OCI-LY3 (cell line): Measurements from ENCODE around the gene ARHGEF10L.

ENCODE experiments used
- H2AFZ ChIP-seq: fragments of 200-600, 300-600 bp; shearing (Covaris generic); 2 replicates; pipeline ENCODE4 v1.6.0; 2014; ENCODE audit warnings: antibody characterized with exemption, low read depth, low read length
- H3K27ac ChIP-seq: fragments of 200-600, 300-600 bp; sonication (generic); 2 replicates; pipeline ENCODE4 v1.5.1; 2014; ENCODE audit warnings: mild to moderate bottlenecking, low read length, moderate library complexity, mixed read lengths
- H3K27me3 ChIP-seq: fragments of 200-600, 300-600 bp; sonication (generic); 2 replicates; pipeline ENCODE4 v1.6.1; 2014; ENCODE audit warnings: low read depth, low read length, mixed read lengths
- H3K36me3 ChIP-seq: fragments of 200-600, 300-600 bp; sonication (generic); replicated peaks from 2 replicates; pipeline ENCODE3; 2014; ENCODE audit warnings: low read depth, low read length, mixed read lengths
- H3K4me1 ChIP-seq: fragments of 300-600, 200-600 bp; sonication (generic); 2 replicates; pipeline ENCODE4 v1.6.1; 2014; ENCODE audit warnings: low read length, mixed read lengths
- H3K4me2 ChIP-seq: fragments of 200-600, 300-600 bp; sonication (generic); 2 replicates; pipeline ENCODE4 v1.6.1; 2014; ENCODE audit warnings: low read length, mixed read lengths
- H3K4me3 ChIP-seq: fragments of 300-600, 200-600 bp; sonication (generic); 2 replicates; pipeline ENCODE4 v1.5.1; 2014; ENCODE audit warnings: antibody characterized with exemption, mild to moderate bottlenecking, low read length, moderate library complexity
- H3K79me2 ChIP-seq: fragments of 300-600, 200-600 bp; shearing (Covaris generic); 2 replicates; pipeline ENCODE4 v1.6.1; 2014; ENCODE audit warnings: mild to moderate bottlenecking, low read length, mixed read lengths
- H3K9ac ChIP-seq: fragments of 300-600, 200-600 bp; shearing (Covaris generic); 2 replicates; pipeline ENCODE4 v1.6.0; 2014; ENCODE audit warnings: mild to moderate bottlenecking, low read length, moderate library complexity
- H3K9me3 ChIP-seq: fragments of 200-600, 300-600 bp; shearing (Covaris generic); 2 replicates; pipeline ENCODE4 v1.6.1; 2014; ENCODE audit warnings: low read length, mixed read lengths; ENCODE audit not compliant: insufficient read depth
- H4K20me1 ChIP-seq: fragments of 200-600, 300-600 bp; sonication (generic); 2 replicates; pipeline ENCODE4 v1.6.1; 2016; ENCODE audit warnings: low read length, mixed read lengths; ENCODE audit not compliant: insufficient read depth
- EZH2phosphoT487 ChIP-seq: fragments of 200-600 bp; shearing (Covaris generic); IDR thresholded peaks from 2 replicates; pipeline ENCODE4 v1.6.1; 2018; ENCODE audit warnings: antibody characterized with exemption, mixed run types, low read depth
- TF ChIP-seq, protein P1 (sequence below): fragments of 200-600, 300-600 bp; sonication (generic); IDR thresholded peaks from 2 replicates; pipeline ENCODE4 v1.5.1; 2014; ENCODE audit warnings: antibody characterized with exemption, low read length, low read depth

The ARHGEF10L gene

DNA sequence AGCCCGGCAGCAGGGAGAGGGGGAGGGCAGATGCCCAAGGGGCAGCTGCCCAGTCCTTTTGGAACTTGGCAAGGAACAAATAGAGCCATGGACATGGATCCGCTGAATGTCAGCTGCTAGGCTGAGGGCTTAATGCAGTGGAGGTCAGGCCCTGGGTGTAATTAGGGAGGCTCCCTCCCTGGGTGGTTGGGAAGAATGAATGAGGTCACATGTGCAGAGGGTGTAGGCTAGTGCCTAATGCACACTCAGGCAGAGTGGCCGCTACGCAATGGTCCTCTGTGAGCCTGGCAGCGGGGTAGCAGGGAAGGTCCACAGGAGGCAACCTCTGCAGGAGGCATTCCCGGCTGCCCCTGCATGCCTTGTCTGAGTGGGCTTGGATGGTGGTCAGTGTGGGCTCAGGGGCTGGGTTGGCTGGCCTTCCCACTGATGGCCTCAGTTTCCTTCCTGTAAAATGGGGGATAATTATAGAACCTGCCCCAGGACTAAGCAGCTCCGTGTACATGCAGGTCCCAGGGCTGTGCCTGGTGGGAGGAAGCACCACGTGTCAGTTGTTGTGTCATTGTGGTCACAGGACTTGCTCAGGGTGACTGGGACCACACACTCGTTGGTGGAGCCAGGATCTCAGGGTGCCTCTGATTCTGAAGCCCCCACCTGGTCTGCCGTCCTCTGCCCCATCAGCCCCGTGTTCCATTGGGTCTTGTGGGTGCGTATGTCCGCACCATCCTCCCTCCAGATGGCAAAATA is 134.0 kb downstream of the ARHGEF10L start:
- Histone ChIP-seq H3K79me2 (no peaks in the 10 kb centered on the region), H3K27ac (no peak overlapping the region), H3K27me3 (no peaks in the 10 kb centered on the region), H3K9ac (no peak overlapping the region), H4K20me1 (0 out of 2 replicates have a peak, but pooled peaks cover 4% of the 10 kb centered on the region), H3K36me3 (no peaks in the 10 kb centered on the region), H3K4me1 (no peaks in the 10 kb centered on the region), H3K9me3 (no peaks in the 10 kb centered on the region), H2AFZ (no peak overlapping the region), H3K4me3 (no peak overlapping the region), H3K4me2 (no peak overlapping the region)
- TF ChIP-seq, protein P1, sequence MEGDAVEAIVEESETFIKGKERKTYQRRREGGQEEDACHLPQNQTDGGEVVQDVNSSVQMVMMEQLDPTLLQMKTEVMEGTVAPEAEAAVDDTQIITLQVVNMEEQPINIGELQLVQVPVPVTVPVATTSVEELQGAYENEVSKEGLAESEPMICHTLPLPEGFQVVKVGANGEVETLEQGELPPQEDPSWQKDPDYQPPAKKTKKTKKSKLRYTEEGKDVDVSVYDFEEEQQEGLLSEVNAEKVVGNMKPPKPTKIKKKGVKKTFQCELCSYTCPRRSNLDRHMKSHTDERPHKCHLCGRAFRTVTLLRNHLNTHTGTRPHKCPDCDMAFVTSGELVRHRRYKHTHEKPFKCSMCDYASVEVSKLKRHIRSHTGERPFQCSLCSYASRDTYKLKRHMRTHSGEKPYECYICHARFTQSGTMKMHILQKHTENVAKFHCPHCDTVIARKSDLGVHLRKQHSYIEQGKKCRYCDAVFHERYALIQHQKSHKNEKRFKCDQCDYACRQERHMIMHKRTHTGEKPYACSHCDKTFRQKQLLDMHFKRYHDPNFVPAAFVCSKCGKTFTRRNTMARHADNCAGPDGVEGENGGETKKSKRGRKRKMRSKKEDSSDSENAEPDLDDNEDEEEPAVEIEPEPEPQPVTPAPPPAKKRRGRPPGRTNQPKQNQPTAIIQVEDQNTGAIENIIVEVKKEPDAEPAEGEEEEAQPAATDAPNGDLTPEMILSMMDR = no peak
- TF ChIP-seq EZH2phosphoT487 = no peak

DNA sequence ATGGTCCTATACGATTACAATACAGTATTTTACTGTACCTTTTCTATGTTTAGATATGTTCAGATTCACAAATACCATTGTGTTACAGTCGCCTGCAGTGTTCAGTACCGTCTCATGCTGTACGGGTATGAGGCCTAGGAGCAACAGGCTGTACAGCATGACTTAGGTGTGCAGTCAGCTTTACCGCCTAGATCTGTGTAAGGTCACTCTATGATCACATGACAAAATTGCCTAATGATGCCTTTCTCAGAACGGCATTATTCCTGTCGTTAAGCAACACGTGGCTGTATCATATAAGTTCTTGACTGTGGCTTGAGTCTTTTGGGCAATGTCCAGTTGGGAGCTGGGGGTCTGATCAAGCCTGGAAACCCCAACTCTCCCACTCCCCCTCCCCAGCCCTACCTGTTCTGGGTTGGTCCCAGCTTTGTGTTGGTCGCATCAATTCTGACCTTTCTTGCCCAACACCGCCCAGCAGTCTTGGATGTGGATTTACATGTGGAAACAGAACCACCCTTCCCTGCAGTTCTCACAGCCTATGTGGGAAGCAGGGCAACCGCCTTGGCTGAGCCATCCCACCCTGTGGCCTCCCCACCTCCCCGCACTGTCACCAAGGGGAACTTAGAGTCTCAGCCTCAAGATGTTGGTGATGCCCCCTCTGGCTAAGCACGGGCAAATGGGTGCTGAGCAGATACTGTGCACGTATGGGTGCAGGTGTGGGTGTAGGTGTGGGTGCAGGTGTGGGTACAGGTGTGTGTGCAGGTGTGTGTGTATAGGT is 135.4 kb downstream of the ARHGEF10L start:
- no peak overlapping the region for H3K4me2 ChIP-seq
- TF ChIP-seq, protein P1 = no peak
- no peak for TF ChIP-seq EZH2phosphoT487
- no peaks in the 10 kb centered on the region for H3K36me3 ChIP-seq
- no peaks in the 10 kb centered on the region for H3K27me3 ChIP-seq
- no peak overlapping the region for H3K4me3 ChIP-seq
- H3K27ac ChIP-seq = no peak overlapping the region
- H3K79me2 ChIP-seq = no peaks in the 10 kb centered on the region
- no peaks in the 10 kb centered on the region for H3K4me1 ChIP-seq
- H3K9me3 ChIP-seq = no peaks in the 10 kb centered on the region
- H4K20me1 ChIP-seq = 0 out of 2 replicates have a peak, but pooled peaks cover 4% of the 10 kb centered on the region
- H3K9ac ChIP-seq = no peak overlapping the region
- H2AFZ ChIP-seq = no peak overlapping the region

DNA sequence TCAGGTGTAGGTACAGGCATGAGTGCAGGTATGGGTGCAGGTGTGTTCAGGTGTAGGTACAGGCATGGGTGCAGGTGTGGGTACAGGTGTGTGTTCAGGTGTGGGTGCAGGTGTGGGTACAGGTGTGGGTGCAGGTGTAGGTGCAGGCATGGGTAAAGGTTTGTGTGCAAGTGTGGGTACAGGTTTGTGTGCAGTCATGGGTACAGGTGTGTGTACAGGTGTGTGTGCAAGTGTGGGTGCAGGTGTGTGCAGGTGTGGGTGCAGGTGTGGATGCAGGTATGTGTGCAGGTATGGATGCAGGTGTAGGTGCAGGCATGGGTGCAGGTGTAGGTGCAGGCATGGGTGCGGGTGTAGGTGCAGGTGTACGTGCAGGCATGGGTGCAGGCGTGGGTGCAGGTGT is 136.2 kb downstream of the ARHGEF10L start:
- Histone ChIP-seq H3K9ac (no peak overlapping the region), H2AFZ (no peak overlapping the region), H3K36me3 (no peaks in the 10 kb centered on the region), H3K4me1 (no peaks in the 10 kb centered on the region), H3K4me2 (no peak overlapping the region), H3K27ac (no peak overlapping the region), H4K20me1 (0 out of 2 replicates have a peak, but pooled peaks cover 4% of the 10 kb centered on the region), H3K4me3 (no peak overlapping the region), H3K79me2 (no peaks in the 10 kb centered on the region), H3K9me3 (no peaks in the 10 kb centered on the region), H3K27me3 (no peaks in the 10 kb centered on the region)
- no peak for TF ChIP-seq EZH2phosphoT487
- TF ChIP-seq, protein P1 = no peak

DNA sequence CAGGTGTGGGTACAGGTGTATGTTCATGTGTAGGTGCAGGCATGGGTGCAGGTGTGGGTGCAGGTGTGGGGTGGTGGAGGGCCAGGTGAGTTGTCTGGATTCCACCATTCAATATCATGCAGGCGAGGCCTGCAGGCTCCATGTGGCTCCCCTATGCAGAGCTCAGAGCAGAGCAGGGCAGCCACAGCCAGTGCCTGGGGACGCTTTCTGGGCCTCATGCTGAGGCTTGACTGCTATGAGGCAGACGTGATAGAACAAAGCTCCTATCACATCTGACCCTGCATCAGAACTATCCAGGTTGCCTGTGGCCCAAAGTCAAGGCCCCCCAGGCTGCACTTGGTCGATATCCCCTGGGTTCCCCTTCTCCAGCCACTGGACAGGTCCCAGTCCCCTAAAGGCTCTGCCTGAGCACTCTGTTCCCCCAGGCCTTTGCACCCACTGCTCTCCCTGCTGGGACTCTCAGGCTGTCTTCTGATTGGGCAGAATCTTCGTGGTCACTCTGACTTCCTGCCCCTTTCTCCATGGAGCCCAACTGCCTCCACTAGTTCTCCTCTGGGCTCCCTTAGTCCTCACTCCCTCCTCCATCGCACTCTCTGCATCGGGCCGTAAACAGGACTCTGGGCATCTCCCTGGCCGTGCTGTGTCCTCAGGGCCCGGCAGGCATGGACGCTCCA is 137.0 kb downstream of the ARHGEF10L start:
- TF ChIP-seq, protein P1 = no peak
- TF ChIP-seq EZH2phosphoT487 = no peak
- no peaks in the 10 kb centered on the region for H3K79me2 ChIP-seq
- no peak overlapping the region for H3K4me3 ChIP-seq
- no peaks in the 10 kb centered on the region for H3K4me1 ChIP-seq
- no peaks in the 10 kb centered on the region for H3K36me3 ChIP-seq
- no peak overlapping the region for H2AFZ ChIP-seq
- H3K9ac ChIP-seq = no peak overlapping the region
- H4K20me1 ChIP-seq = 0 out of 2 replicates have a peak, but pooled peaks cover 4% of the 10 kb centered on the region
- H3K9me3 ChIP-seq = no peaks in the 10 kb centered on the region
- H3K27me3 ChIP-seq = no peaks in the 10 kb centered on the region
- no peak overlapping the region for H3K27ac ChIP-seq
- H3K4me2 ChIP-seq = no peak overlapping the region
